C4-2B (cell line): ENCODE results near the gene WHRN.

Experiments
- CTCF ChIP-seq: fragments of 450-650 bp; conservative IDR thresholded peaks from 2 replicates; pipeline ENCODE4 v1.5.1; 2017; ENCODE audit warnings: mild to moderate bottlenecking
- ZFX ChIP-seq: fragments of 450-650 bp; IDR thresholded peaks from 2 replicates; pipeline ENCODE4 v1.6.1; 2017

GRCh38 chr9:114470121-114470520 is 35.2 kb downstream of the WHRN start:
- TF ChIP-seq CTCF (no peak), ZFX (no peak)
